Upper lobe of left lung (tissue), 4 donors: ENCODE results near the gene HBQ1.

Experiments
- POLR2A ChIP-seq, 4 donors: fragments of 450-650 bp; IDR thresholded peaks; one replicate each; pipeline ENCODE4 v1.5.1; 2016 to 2017; ENCODE audit warnings: antibody characterized with exemption in 4 of 4, mild to moderate bottlenecking in 2 of 4
- POLR2AphosphoS5 ChIP-seq, 2 donors: sonication (generic); formaldehyde crosslinking; IDR thresholded peaks; one replicate each; pipeline ENCODE4 v1.5.1; 2017; ENCODE audit warnings: antibody characterized with exemption in 2 of 2
- TF ChIP-seq, protein P1 (sequence below), 6 experiments: fragments of 450-650 bp in 4 of 6; fragments of 200-600 bp in 2 of 6; sonication (generic) in 2 of 6; IDR thresholded peaks; one replicate each; pipeline ENCODE4 v1.5.1; 2016 to 2019; ENCODE audit warnings: antibody characterized with exemption in 6 of 6

DNA sequence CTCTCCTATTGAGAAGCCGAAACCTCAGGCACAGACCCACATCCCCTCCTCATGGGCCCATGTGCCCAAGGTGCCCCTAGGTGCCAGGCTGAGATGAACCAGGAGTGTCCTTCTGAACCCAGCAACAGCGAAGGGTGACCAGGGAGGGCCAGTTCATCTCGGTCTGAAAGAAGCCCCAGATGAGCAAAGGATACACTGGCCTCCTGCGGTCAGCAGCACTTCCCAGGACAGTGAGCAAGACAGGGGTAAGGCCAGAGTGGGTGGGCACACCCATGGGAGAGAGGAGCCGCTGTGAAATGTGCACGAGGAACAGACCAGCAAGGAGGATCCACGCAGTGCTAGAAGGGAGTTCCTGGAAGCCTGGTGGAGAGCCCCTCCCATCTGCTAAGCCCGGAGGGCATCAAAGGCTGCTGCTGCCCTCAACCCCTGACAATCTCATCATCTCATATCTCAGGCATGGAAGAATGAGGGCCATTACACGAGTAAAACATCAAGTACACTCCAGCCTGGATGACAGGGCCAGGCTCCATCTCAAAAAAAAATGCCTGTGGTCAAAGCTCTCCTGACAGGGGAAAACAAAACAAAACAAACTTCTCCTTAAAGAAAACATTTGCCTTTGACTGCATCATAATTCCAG, 31.1 kb upstream of the HBQ1 start:
- TF ChIP-seq, protein P1, sequence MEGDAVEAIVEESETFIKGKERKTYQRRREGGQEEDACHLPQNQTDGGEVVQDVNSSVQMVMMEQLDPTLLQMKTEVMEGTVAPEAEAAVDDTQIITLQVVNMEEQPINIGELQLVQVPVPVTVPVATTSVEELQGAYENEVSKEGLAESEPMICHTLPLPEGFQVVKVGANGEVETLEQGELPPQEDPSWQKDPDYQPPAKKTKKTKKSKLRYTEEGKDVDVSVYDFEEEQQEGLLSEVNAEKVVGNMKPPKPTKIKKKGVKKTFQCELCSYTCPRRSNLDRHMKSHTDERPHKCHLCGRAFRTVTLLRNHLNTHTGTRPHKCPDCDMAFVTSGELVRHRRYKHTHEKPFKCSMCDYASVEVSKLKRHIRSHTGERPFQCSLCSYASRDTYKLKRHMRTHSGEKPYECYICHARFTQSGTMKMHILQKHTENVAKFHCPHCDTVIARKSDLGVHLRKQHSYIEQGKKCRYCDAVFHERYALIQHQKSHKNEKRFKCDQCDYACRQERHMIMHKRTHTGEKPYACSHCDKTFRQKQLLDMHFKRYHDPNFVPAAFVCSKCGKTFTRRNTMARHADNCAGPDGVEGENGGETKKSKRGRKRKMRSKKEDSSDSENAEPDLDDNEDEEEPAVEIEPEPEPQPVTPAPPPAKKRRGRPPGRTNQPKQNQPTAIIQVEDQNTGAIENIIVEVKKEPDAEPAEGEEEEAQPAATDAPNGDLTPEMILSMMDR (IDR thresholded peaks at IDR 0.05) = no peak
- no peak for TF ChIP-seq POLR2AphosphoS5 (IDR thresholded peaks at IDR 0.05)
- no peak for TF ChIP-seq POLR2A (IDR thresholded peaks at IDR 0.05)
